Testis (tissue), 3 donors: Measurements from ENCODE around the gene MSI2. TPM values are rescaled to one million over a fixed set of nuclear protein-coding genes. Genes with fewer than 3 reads are reported as not detected.
A peak's percentile ranks its signal among the peaks of the same experiment; 100 is the strongest.

Experiments
- DNase-seq: peaks from one replicate; pipeline ENCODE4 v3.0.0-alpha.2; 2019
- H3K27ac ChIP-seq, 2 donors: fragments of 200-600 bp; sonication (generic); one replicate each; pipeline ENCODE4 v1.5.1; 2019
- H3K27me3 ChIP-seq: fragments of 200-600 bp; sonication (generic); one replicate; pipeline ENCODE4 v1.5.1; 2019
- H3K36me3 ChIP-seq: fragments of 200-600 bp; sonication (generic); one replicate; pipeline ENCODE4 v1.5.1; 2017; ENCODE audit warnings: low read depth; ENCODE audit errors: missing control alignments
- H3K4me1 ChIP-seq: fragments of 200-600 bp; sonication (generic); one replicate; pipeline ENCODE4 v1.5.1; 2019
- H3K4me3 ChIP-seq, 2 donors: fragments of 200-600 bp; sonication (generic); one replicate each; pipeline ENCODE4 v1.5.1; 2017 to 2019
- H3K9me3 ChIP-seq: fragments of 200-600 bp; sonication (generic); one replicate; pipeline ENCODE4 v1.5.1; 2017
- POLR2A ChIP-seq: fragments of 450-650 bp; IDR thresholded peaks from one replicate; pipeline ENCODE4 v1.6.1; 2017; ENCODE audit warnings: antibody characterized with exemption, mild to moderate bottlenecking, moderate library complexity
- WGBS, 2 donors: methylation state at CpG; one replicate each; pipeline ENCODE4 v1.1.5; 2018; 5-methylcytosine and 5-hydroxymethylcytosine counted together
- intact Hi-C: fragments of 100-400 bp; cut with DNase I; formaldehyde crosslinking; loops from one replicate; pipeline ENCODE4 v1.15.1; 2023; ENCODE audit warnings: low total_unique reads
- polyA plus RNA-seq: library from polyadenylated mRNA; stranded (reverse); fragments of 350-450 nt; fragmentation: Illumina TruSeq; extraction: RNeasy Lipid Tissue Mini Kit (QIAGEN cat#74804); gene quantifications from one replicate; pipeline ENCODE4 v1.2.3, GENCODE V29; 2014; ENCODE audit warnings: low read depth, low replicate concordance; ENCODE audit not compliant: insufficient read depth
- total RNA-seq, 2 donors: library from RNA; depleted of rRNA; stranded (reverse); fragments of >200 nt; gene quantifications; one replicate each; pipeline ENCODE4 v1.2.3, GENCODE V29; 2016
- TF ChIP-seq, protein P1 (sequence below), 3 experiments: fragments of 450-650 bp in 2 of 3; fragments of 200-600 bp in 1 of 3; sonication (generic) in 1 of 3; IDR thresholded peaks; one replicate each; pipeline ENCODE4 v1.5.1; 2016 to 2019; ENCODE audit warnings: antibody characterized with exemption in 3 of 3, mild to moderate bottlenecking in 2 of 3, moderate library complexity in 1 of 3

The MSI2 gene
- total and polyA plus RNA-seq, 3 donors from 2014 or later = 46.5 to 106 (median 76.6) TPM

DNA sequence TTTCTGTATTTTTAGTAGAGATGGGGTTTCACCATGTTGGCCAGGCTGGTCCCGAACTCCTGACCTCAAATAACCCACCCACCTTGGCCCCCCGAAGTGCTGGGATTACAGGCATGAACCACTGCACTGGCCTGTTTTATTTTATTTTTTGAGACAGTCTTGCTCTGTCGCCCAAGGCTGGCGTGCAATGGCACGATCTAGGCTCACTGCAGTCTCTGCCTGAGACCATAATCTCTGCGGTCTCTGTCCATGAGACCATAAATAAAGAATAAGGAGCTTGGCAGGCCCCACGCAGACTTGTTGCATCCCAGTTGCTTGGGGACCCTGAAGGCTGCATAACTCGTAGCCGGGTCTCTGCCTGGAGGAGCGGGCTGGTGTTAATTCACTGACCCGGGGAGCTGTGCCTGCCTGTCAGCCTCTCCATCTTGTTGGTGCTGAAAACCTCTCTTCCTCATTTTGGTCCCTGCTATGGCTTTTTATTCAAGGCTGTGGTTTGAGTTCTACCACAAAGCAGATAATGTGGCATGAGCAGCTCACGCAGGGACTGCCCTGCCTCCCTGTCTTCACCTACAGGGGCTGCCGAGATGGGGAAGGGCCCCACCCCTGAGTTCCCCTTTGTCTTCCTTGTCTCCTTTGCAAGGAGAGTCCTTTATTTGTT, 82.1 kb downstream of the MSI2 start:
- H3K36me3 ChIP-seq = no peaks in the 10 kb centered on the region
- 84 to 89% methylated on average over 10 to 13 of the region's 13 CpGs for WGBS, 2 donors
- H3K27me3 ChIP-seq = no peaks in the 10 kb centered on the region
- no peak overlapping the region for H3K4me3 ChIP-seq
- H3K27ac ChIP-seq = no peak overlapping the region
- TF ChIP-seq POLR2A = no peak
- TF ChIP-seq, protein P1, sequence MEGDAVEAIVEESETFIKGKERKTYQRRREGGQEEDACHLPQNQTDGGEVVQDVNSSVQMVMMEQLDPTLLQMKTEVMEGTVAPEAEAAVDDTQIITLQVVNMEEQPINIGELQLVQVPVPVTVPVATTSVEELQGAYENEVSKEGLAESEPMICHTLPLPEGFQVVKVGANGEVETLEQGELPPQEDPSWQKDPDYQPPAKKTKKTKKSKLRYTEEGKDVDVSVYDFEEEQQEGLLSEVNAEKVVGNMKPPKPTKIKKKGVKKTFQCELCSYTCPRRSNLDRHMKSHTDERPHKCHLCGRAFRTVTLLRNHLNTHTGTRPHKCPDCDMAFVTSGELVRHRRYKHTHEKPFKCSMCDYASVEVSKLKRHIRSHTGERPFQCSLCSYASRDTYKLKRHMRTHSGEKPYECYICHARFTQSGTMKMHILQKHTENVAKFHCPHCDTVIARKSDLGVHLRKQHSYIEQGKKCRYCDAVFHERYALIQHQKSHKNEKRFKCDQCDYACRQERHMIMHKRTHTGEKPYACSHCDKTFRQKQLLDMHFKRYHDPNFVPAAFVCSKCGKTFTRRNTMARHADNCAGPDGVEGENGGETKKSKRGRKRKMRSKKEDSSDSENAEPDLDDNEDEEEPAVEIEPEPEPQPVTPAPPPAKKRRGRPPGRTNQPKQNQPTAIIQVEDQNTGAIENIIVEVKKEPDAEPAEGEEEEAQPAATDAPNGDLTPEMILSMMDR (IDR thresholded peaks at IDR 0.05) = no peak
- no peak for DNase-seq
- intact Hi-C loops = no loop called here
- H3K9me3 ChIP-seq = no peaks in the 10 kb centered on the region
- peaks cover under 1% of the 10 kb centered on the region for H3K4me1 ChIP-seq

DNA sequence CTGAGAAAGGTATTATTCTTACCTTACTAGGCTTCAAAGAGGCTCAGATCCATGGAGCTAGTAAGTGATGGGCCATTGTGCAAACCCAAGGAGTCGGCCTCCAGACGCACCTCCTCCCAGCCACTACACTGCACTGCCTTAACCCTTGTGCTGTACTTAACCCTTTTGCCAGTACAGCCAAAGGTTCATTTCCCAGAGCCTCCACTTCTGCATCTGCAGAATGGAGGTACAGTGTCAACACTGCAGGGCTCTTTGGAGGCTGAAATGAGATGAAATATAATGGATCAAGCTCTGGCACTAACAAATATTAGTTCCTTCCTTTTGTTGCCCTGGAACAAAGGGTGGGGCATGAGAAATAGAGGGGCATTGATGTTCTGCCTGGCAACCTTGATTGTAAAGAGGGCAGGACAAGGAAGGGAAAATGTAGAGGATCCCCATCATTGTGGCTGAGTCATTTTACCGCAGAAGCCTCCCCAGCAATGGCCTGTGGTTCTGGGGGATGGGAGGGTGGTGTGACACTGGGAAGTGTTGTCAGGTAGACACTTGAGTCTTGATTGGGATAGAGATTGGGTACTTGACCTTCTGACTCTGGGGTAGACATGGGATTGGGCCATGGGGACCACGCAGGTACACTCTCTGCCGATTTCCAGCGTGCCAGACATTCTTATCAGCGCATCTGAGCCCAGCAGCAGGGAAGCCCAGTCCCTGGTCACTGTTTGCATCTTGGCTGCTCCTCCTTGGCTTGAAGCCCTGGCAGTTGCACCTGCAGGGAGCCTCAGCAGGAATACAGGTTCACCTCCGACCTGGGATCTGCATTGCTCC, 84.0 kb downstream of the MSI2 start:
- Histone ChIP-seq H3K9me3 (no peaks in the 10 kb centered on the region), H3K4me1 (peaks cover 5% of the 10 kb centered on the region), H3K27me3 (no peaks in the 10 kb centered on the region), H3K27ac (no peak overlapping the region), H3K36me3 (no peaks in the 10 kb centered on the region), H3K4me3 (no peak overlapping the region)
- DNase-seq = no peak
- intact Hi-C loops = no loop called here
- 89 to 94% methylated on average over 8 of the region's 8 CpGs for WGBS, 2 donors
- TF ChIP-seq, protein P1 (IDR thresholded peaks at IDR 0.05) = no peak
- no peak for TF ChIP-seq POLR2A

DNA sequence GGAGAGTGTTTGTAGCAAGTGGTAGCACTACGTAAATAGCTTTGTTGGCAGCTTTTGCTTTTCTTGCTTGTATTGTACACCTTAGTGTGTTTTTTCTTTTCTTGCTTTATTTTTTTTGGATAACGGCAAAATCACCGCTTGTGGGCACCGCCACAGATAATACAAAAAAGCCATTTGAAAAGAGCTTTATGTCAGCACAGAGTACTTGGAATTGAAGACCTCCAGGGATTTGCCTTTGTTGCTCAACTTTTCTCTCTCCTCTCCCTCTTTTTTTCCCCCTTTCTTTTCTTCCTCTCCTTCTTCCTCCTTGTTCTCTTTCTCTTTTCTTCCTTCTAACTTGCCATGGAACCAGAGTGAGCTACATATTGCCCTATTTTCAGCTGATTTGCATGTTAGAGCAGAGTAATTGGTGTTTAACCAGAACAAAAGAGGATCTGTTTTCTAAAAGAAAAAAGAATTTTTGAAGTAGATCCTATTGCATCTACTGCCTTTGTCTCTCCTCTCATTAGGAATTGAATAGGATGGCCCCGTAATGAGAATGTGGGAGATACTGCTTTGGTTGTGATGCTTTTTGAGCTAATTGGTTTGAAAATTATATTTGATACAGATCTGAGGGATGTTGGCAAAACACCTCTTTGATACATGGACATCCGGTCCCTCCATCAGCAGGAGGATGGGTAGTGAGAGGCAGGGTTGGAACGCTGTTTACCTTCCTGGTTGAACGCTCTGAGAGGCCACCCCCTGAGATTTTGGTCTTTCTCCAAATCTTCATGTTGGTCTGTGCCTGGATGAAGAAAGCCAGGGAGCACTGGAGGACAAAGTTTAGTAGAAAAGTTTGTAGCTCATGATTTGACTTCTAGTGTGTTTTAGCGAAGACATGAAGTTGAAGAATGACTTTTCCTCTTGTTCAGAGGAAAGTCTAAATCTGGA, 85.6 kb downstream of the MSI2 start:
- intact Hi-C loops = no loop called here
- Histone ChIP-seq H3K27ac (peak overlapping the region in 1 of 2 donors; percentile 7), H3K9me3 (no peaks in the 10 kb centered on the region), H3K27me3 (no peaks in the 10 kb centered on the region), H3K4me1 (peaks cover 5% of the 10 kb centered on the region), H3K36me3 (no peaks in the 10 kb centered on the region), H3K4me3 (no peak overlapping the region)
- TF ChIP-seq, protein P1 (IDR thresholded peaks at IDR 0.05) = no peak
- TF ChIP-seq POLR2A = no peak
- DNase-seq = no peak
- WGBS, 2 donors = 53 to 70% methylated on average over 9 of the region's 9 CpGs

DNA sequence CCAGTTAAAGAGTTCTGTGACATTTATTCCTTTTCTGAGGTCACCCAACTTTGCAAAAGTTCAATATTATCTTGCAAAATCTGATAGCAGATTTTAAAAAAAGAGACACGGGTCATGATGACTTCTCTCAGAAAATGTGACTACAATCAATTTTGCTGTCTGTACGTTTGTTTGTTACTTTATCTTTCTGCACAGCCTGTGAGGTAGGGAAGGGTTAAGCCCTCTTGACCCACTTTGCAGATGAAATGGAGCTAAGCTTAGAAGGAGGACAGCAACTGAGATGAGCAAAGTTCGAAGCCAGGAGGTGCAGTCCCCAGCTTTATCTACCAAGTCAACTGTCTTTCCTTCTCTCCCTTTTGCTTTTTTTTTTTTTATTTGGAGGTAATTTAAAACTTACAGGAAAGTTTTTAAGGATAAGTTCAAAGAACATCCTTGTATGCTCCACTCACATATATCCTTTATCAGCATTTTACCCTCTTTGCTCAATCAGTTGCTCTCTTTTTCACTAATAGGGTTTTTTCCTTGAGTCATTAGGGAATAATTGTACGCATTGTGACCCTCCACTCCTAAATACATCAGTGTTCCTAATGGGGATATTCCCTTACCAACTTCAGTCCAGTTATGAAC, 86.8 kb downstream of the MSI2 start:
- no peaks in the 10 kb centered on the region for H3K9me3 ChIP-seq
- H3K27ac ChIP-seq = no peak overlapping the region
- no peaks in the 10 kb centered on the region for H3K27me3 ChIP-seq
- no peaks in the 10 kb centered on the region for H3K36me3 ChIP-seq
- intact Hi-C loops = no loop called here
- no peak overlapping the region for H3K4me3 ChIP-seq
- H3K4me1 ChIP-seq = peaks cover 5% of the 10 kb centered on the region
- TF ChIP-seq, protein P1 (IDR thresholded peaks at IDR 0.05) = no peak
- TF ChIP-seq POLR2A = no peak
- WGBS, 2 donors = 57 to 68% methylated on average over 4 of the region's 4 CpGs
- no peak for DNase-seq
